GM13976 (cell line): ENCODE results near the gene FUS.

Source experiments
- DNase-seq: peaks from one replicate; pipeline ENCODE4 v3.0.0; 2012; ENCODE audit warnings: low spot score
- CTCF ChIP-seq: IDR thresholded peaks from 2 replicates; pipeline ENCODE4 v1.5.1; 2012; ENCODE audit warnings: borderline replicate concordance, mild to moderate bottlenecking; ENCODE audit not compliant: insufficient read depth; ENCODE audit errors: extremely low read depth, missing control alignments, control extremely low read depth
- in situ Hi-C: fragments of 300-500 bp; cut with MboI; formaldehyde crosslinking; loops from one replicate; pipeline ENCODE4 v1.12.0; 2022; ENCODE audit warnings: low sequenced_read_pairs, mixed read lengths, inconsistent platforms; ENCODE audit not compliant: unreplicated experiment

The FUS gene

GRCh38 chr16:31216422-31217135, 36.6 kb downstream of the FUS start, which contains the start of gene PYDC1:
PYDC1 (minus strand) TSS chr16:31217135; CDS start chr16:31217028, 107 bp downstream.
- in situ Hi-C loops: no loop called here
- DNase-seq: no peak
- TF ChIP-seq CTCF: no peak

- in situ Hi-C loops: no loop called here
Observed at GRCh38 chr16:31217136-31217530, 37.2 kb downstream of the FUS start.

GRCh38 chr16:31219154-31219741, 39.3 kb downstream of the FUS start:
- no peak for DNase-seq
- TF ChIP-seq CTCF: no peak
- in situ Hi-C loops: no loop called here

More at GRCh38 chr16:31217136-31217530, 37.2 kb downstream of the FUS start:
- no peak for TF ChIP-seq CTCF
- no peak for DNase-seq

- no peak for TF ChIP-seq CTCF
- DNase-seq: no peak
- in situ Hi-C loops: no loop called here
Observed at GRCh38 chr16:31221357-31222160, 41.6 kb downstream of the FUS start.

GRCh38 chr16:31223044-31223443, 43.1 kb downstream of the FUS start:
- TF ChIP-seq CTCF: no peak
- DNase-seq: no peak
- in situ Hi-C loops: no loop called here

GRCh38 chr16:31224092-31224955, 44.4 kb downstream of the FUS start:
- in situ Hi-C loops: no loop called here
- no peak for TF ChIP-seq CTCF
- DNase-seq: no peak
